ENCODE measurements around the gene PCDHA1.

GRCh38 chr5:140962190-140962589, 176.2 kb downstream of the PCDHA1 start:
- TF ChIP-seq, protein P1, sequence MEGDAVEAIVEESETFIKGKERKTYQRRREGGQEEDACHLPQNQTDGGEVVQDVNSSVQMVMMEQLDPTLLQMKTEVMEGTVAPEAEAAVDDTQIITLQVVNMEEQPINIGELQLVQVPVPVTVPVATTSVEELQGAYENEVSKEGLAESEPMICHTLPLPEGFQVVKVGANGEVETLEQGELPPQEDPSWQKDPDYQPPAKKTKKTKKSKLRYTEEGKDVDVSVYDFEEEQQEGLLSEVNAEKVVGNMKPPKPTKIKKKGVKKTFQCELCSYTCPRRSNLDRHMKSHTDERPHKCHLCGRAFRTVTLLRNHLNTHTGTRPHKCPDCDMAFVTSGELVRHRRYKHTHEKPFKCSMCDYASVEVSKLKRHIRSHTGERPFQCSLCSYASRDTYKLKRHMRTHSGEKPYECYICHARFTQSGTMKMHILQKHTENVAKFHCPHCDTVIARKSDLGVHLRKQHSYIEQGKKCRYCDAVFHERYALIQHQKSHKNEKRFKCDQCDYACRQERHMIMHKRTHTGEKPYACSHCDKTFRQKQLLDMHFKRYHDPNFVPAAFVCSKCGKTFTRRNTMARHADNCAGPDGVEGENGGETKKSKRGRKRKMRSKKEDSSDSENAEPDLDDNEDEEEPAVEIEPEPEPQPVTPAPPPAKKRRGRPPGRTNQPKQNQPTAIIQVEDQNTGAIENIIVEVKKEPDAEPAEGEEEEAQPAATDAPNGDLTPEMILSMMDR (conservative IDR thresholded peaks at IDR 0.05; ENCODE audit: low read length): no peak
- no peak for TF ChIP-seq EZH2phosphoT487 (IDR thresholded peaks at IDR 0.05; ENCODE audit: borderline replicate concordance, low read depth, low read length)
